Breast epithelium (tissue), 4 donors: Measurements from ENCODE around the gene RMND5B. TPM values are rescaled to one million over a fixed set of nuclear protein-coding genes. Genes with fewer than 3 reads are reported as not detected.

Experiments
- DNase-seq, 2 donors: peaks; one replicate each; pipeline ENCODE4 v3.0.0-alpha.2; 2019; ENCODE audit warnings: low spot score in 2 of 2
- H3K27ac ChIP-seq, 2 donors: fragments of 200-600 bp; sonication (generic) in 1 of 2; one replicate each; pipeline ENCODE4 v1.5.1; 2016 to 2019; ENCODE audit warnings: mild to moderate bottlenecking in 1 of 2
- H3K27me3 ChIP-seq, 2 donors: fragments of 200-600 bp; sonication (generic) in 1 of 2; one replicate each; pipeline versions ENCODE4 v1.5.1 to v1.6.0; 2017 to 2019; ENCODE audit warnings: control low read depth in 1 of 2, mild to moderate bottlenecking in 1 of 2
- H3K36me3 ChIP-seq: fragments of 200-600 bp; one replicate; pipeline ENCODE4 v1.5.1; 2019
- H3K4me1 ChIP-seq, 2 donors: fragments of 200-600 bp; sonication (generic); one replicate each; pipeline ENCODE4 v1.5.1; 2016 to 2019; ENCODE audit warnings: control low read depth in 1 of 2
- H3K4me3 ChIP-seq, 3 donors: fragments of 200-600 bp; sonication (generic); 1 replicate in 2 of 3; 2 replicates in 1 of 3; pipeline ENCODE4 v1.5.1; 2016 to 2019; ENCODE audit warnings: mild to moderate bottlenecking in 3 of 3, moderate library complexity in 2 of 3
- H3K9me3 ChIP-seq, 2 donors: fragments of 200-600 bp; sonication (generic) in 1 of 2; one replicate each; pipeline ENCODE4 v1.5.1; 2016 to 2019; ENCODE audit warnings: control low read depth in 1 of 2
- POLR2A ChIP-seq: fragments of 450-650 bp; IDR thresholded peaks from one replicate; pipeline ENCODE4 v1.6.1; 2016; ENCODE audit warnings: antibody characterized with exemption, mild to moderate bottlenecking, moderate library complexity
- POLR2AphosphoS5 ChIP-seq, 3 donors: sonication (generic); formaldehyde crosslinking; IDR thresholded peaks; one replicate each; pipeline ENCODE4 v1.6.1; 2017; ENCODE audit warnings: antibody characterized with exemption in 3 of 3
- intact Hi-C: fragments of 100-400 bp; cut with DNase I; formaldehyde crosslinking; loops from one replicate; pipeline ENCODE4 v1.15.1; 2023; ENCODE audit warnings: low total_unique reads
- total RNA-seq, 3 donors: library from RNA; depleted of rRNA; stranded (reverse); fragments of >200 nt; gene quantifications; one replicate each; pipeline ENCODE4 v1.1.0, GENCODE V29; 2016
- TF ChIP-seq, protein P1 (sequence below), 3 donors: fragments of 450-650 bp; IDR thresholded peaks; one replicate each; pipeline ENCODE4 v1.5.1; 2016 to 2017; ENCODE audit warnings: antibody characterized with exemption in 3 of 3, mild to moderate bottlenecking in 3 of 3, moderate library complexity in 3 of 3

RMND5B gene
- total RNA-seq, 3 donors from 2014 or later: 34.4 to 40.4 (median 36.3) TPM

DNA sequence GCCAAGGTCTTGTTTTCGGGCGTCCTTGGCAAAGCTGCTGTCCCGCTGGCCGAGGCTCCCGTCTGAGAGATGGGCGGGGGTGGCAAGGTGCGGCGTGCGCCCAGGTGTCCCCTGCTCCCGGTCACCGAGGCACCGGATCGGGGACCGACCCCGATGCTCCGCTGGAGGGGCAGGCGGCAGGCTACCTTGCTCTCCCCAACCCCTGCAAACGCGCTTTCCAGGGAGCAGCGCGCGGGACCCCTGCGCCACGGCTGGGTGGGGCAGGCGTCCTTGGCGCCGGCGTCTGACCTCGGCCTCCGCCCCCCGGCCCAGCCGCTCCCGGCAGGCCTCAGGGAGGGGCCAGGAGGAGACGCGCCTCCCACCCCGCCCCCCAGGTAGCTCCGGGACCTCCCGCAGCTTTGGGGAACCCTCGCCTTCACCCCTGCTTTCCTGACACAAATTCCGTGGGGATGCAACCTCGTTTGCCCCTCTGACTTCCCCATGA, 16.9 kb upstream of the RMND5B start:
- Histone ChIP-seq H3K4me3 (peak overlapping the region; percentile 30 to 76 (median 68)), H3K9me3 (no peaks in the 10 kb centered on the region), H3K27me3 (peaks cover 0 to 3% of the 10 kb centered on the region in 2 donors), H3K4me1 (peaks cover 0 to 14% of the 10 kb centered on the region in 2 donors), H3K36me3 (no peaks in the 10 kb centered on the region), H3K27ac (peak overlapping the region; percentile 53 to 79)
- intact Hi-C loops: no loop called here
- DNase-seq: no peak
- TF ChIP-seq POLR2A (no peak), POLR2AphosphoS5 (IDR thresholded peaks at IDR 0.05) (no peak)
- TF ChIP-seq, protein P1, sequence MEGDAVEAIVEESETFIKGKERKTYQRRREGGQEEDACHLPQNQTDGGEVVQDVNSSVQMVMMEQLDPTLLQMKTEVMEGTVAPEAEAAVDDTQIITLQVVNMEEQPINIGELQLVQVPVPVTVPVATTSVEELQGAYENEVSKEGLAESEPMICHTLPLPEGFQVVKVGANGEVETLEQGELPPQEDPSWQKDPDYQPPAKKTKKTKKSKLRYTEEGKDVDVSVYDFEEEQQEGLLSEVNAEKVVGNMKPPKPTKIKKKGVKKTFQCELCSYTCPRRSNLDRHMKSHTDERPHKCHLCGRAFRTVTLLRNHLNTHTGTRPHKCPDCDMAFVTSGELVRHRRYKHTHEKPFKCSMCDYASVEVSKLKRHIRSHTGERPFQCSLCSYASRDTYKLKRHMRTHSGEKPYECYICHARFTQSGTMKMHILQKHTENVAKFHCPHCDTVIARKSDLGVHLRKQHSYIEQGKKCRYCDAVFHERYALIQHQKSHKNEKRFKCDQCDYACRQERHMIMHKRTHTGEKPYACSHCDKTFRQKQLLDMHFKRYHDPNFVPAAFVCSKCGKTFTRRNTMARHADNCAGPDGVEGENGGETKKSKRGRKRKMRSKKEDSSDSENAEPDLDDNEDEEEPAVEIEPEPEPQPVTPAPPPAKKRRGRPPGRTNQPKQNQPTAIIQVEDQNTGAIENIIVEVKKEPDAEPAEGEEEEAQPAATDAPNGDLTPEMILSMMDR (IDR thresholded peaks at IDR 0.05): no peak

GRCh38 chr5:178114325-178115135, 16.3 kb upstream of the RMND5B start:
- peaks cover 0 to 3% of the 10 kb centered on the region in 2 donors for H3K27me3 ChIP-seq

DNA sequence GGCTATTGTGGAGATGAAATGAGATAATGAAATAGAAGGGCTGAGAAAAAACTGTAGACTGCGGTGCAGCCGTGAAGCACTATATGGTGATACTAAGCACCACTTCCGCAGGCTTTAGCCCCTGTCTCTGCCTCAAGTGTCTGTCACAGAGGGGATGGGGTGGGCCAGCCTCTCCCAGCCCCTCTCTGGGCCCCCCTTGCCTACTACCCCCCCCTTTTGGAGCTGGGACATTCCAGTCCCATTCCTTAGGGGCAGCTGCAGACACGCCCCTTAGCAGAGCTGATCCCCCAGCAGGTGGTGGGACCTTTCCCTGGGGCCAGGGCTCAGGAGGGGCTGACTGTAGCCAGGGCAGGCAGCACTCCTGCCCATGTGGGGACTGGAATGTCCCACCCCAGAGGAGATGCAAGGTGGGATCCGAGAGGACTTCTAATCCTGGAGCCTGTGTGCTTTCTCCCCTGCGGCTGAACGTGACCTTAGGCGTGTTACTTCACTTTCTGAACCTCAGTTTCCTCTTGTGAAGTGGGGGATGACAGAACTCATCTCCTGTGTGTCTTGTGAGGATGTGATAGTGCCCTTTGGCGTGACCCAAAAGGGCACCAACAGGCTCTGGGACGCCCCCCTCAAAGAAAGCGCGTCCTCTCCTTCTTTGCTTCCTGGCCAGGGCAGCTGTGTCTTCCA, 15.5 kb upstream of the RMND5B start:
- no peak for DNase-seq
- peak overlapping the region in 2 of 3 donors; percentile 68 to 76 for H3K4me3 ChIP-seq
- TF ChIP-seq POLR2A (no peak), POLR2AphosphoS5 (IDR thresholded peaks at IDR 0.05) (no peak)
- TF ChIP-seq, protein P1 (IDR thresholded peaks at IDR 0.05): no peak
- peaks cover 0 to 13% of the 10 kb centered on the region in 2 donors for H3K4me1 ChIP-seq
- no peaks in the 10 kb centered on the region for H3K36me3 ChIP-seq
- H3K27me3 ChIP-seq: peaks cover 0 to 3% of the 10 kb centered on the region in 2 donors
- intact Hi-C loops: no loop called here
- no peaks in the 10 kb centered on the region for H3K9me3 ChIP-seq
- peak overlapping the region in 1 of 2 donors; percentile 53 for H3K27ac ChIP-seq

More at GRCh38 chr5:178114325-178115135, 16.3 kb upstream of the RMND5B start:
- DNase-seq: no peak
- no peak for TF ChIP-seq POLR2AphosphoS5 (IDR thresholded peaks at IDR 0.05)
- intact Hi-C loops: no loop called here
- H3K27ac ChIP-seq: peak overlapping the region; percentile 53 to 79
- H3K4me1 ChIP-seq: peaks cover 0 to 13% of the 10 kb centered on the region in 2 donors
- H3K4me3 ChIP-seq: peak overlapping the region; percentile 30 to 76 (median 68)
- H3K9me3 ChIP-seq: no peaks in the 10 kb centered on the region
- no peaks in the 10 kb centered on the region for H3K36me3 ChIP-seq

DNA sequence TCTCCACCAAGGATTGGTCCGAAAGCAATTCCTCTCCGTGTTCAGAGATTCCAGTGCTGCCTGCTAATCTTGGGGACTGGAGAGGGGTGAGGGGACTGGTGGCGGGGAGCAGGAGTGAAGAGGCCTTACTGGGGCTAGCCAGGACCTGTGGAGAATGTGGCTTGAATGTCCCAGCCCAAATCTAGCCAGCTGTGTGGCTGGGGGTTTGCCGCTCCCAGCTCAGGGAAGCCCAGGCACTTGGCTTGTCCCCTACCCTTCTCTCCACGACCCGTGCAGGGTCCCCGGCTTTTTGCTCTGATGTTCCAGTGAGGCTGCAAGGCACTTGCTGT, 15.0 kb upstream of the RMND5B start:
- intact Hi-C loops: no loop called here
- Histone ChIP-seq H3K36me3 (no peaks in the 10 kb centered on the region), H3K27ac (no peak overlapping the region), H3K27me3 (peaks cover 0 to 3% of the 10 kb centered on the region in 2 donors), H3K4me1 (peaks cover 0 to 15% of the 10 kb centered on the region in 2 donors), H3K4me3 (peak overlapping the region in 1 of 3 donors; percentile 22), H3K9me3 (no peaks in the 10 kb centered on the region)
- no peak for TF ChIP-seq POLR2AphosphoS5 (IDR thresholded peaks at IDR 0.05)
- TF ChIP-seq, protein P1 (IDR thresholded peaks at IDR 0.05): no peak
- TF ChIP-seq POLR2A: no peak
- no peak for DNase-seq

GRCh38 chr5:178116143-178116885, 14.5 kb upstream of the RMND5B start:
- Histone ChIP-seq H3K27ac (no peak overlapping the region), H3K27me3 (peaks cover 0 to 3% of the 10 kb centered on the region in 2 donors), H3K4me1 (peaks cover 3 to 20% of the 10 kb centered on the region in 2 donors), H3K36me3 (no peaks in the 10 kb centered on the region), H3K4me3 (peak overlapping the region in 1 of 3 donors; percentile 22), H3K9me3 (no peaks in the 10 kb centered on the region)
- TF ChIP-seq, protein P1 (IDR thresholded peaks at IDR 0.05): no peak
- TF ChIP-seq POLR2A (no peak), POLR2AphosphoS5 (IDR thresholded peaks at IDR 0.05) (no peak)
- intact Hi-C loops: no loop called here
- no peak for DNase-seq
